Activated CD4-positive, alpha-beta T cell treated with anti-CD3 and anti-CD28 coated beads, Interleukin-2, amount 10 ng/mL, durations not matched to agents 24 days and 14 days (primary cell): ENCODE measurements around the gene HYCC1. TPM values are rescaled to one million over a fixed set of nuclear protein-coding genes. Genes with fewer than 3 reads are reported as not detected.

ENCODE experiments used
- DNase-seq: peaks from one replicate; pipeline ENCODE4 v3.0.0; 2022
- H3K27ac Mint-ChIP-seq: one replicate; pipeline ENCODE4 v1.8.0; 2022; ENCODE audit warnings: mild to moderate bottlenecking, mixed read lengths
- H3K27me3 Mint-ChIP-seq: one replicate; pipeline ENCODE4 v1.8.0; 2022; ENCODE audit warnings: mixed read lengths
- H3K36me3 Mint-ChIP-seq: one replicate; pipeline ENCODE4 v1.8.0; 2022; ENCODE audit warnings: low read depth, mild to moderate bottlenecking, mixed read lengths
- H3K4me1 Mint-ChIP-seq: one replicate; pipeline ENCODE4 v1.8.0; 2021; ENCODE audit warnings: mixed read lengths
- H3K4me3 Mint-ChIP-seq: one replicate; pipeline ENCODE4 v1.8.0; 2022; ENCODE audit warnings: mild to moderate bottlenecking, moderate library complexity, mixed read lengths
- H3K9me3 Mint-ChIP-seq: one replicate; pipeline ENCODE4 v1.8.0; 2021; ENCODE audit warnings: mixed read lengths
- intact Hi-C: fragments of 100-400 bp; cut with micrococcal nuclease; formaldehyde crosslinking; loops from one replicate; pipeline ENCODE4 v1.15.1; 2023
- total RNA-seq: library from RNA; stranded (reverse); gene quantifications from 2 replicates; pipeline ENCODE4 v1.2.3, GENCODE V29; 2022

HYCC1 gene
- total RNA-seq, 1 donor from 2014 or later: 41.5 TPM

DNA sequence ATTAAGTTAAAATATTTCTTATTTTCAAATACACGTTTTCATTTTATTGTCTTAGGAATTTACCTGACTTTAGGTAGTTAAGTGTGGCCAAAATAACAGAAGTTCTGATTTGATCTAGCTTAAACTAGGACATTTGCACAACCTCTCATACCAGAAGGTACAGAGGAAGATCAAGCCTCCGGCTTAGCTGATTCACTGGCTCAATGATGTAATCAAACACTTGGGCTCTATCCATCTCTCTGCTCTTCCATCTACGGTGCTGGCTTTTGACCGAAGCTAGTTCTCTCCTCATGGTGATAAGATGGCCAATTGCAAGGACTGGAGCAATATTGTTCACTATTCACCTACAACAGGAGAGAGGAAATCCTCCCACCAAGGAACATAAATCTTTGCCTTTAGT, 12.2 kb upstream of the HYCC1 start:
- no peaks in the 10 kb centered on the region for H3K36me3 Mint-ChIP-seq
- H3K4me3 Mint-ChIP-seq: no peak overlapping the region
- H3K27ac Mint-ChIP-seq: no peak overlapping the region
- H3K9me3 Mint-ChIP-seq: peaks cover 3% of the 10 kb centered on the region
- no peak for DNase-seq
- H3K4me1 Mint-ChIP-seq: peaks cover 14% of the 10 kb centered on the region
- intact Hi-C loops: no loop called here
- H3K27me3 Mint-ChIP-seq: peaks cover 27% of the 10 kb centered on the region

DNA sequence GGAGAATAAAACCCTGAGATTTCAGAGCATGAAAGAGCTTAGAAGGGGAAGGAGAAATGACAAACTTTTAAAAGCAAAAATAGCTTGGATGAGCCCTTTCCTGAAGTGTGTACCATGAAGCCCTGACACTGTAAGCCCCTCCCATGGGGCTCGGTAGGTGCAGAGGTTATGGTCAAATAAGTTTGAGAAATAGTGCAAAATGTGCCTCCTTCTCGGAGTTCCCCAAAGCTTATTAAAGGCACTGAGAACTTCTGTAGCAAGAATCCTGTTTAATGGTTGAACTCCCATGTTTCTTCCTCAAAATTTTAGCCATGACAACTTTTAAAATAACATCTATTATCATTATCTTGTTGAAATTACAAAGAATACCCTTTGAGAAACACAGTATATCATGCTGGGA, 10.5 kb upstream of the HYCC1 start:
- intact Hi-C loops: no loop called here
- peaks cover 25% of the 10 kb centered on the region for H3K27me3 Mint-ChIP-seq
- peaks cover 8% of the 10 kb centered on the region for H3K9me3 Mint-ChIP-seq
- no peak for DNase-seq
- no peak overlapping the region for H3K4me3 Mint-ChIP-seq
- H3K36me3 Mint-ChIP-seq: no peaks in the 10 kb centered on the region
- H3K4me1 Mint-ChIP-seq: peaks cover 25% of the 10 kb centered on the region
- no peak overlapping the region for H3K27ac Mint-ChIP-seq

GRCh38 chr7:23022851-23023250, 8.9 kb upstream of the HYCC1 start:
- Mint-ChIP-seq H3K4me1 (peaks cover 28% of the 10 kb centered on the region), H3K4me3 (no peak overlapping the region), H3K27ac (no peak overlapping the region), H3K9me3 (peaks cover 12% of the 10 kb centered on the region), H3K36me3 (no peaks in the 10 kb centered on the region), H3K27me3 (peaks cover 22% of the 10 kb centered on the region)
- intact Hi-C loops: no loop called here
- DNase-seq: no peak

DNA sequence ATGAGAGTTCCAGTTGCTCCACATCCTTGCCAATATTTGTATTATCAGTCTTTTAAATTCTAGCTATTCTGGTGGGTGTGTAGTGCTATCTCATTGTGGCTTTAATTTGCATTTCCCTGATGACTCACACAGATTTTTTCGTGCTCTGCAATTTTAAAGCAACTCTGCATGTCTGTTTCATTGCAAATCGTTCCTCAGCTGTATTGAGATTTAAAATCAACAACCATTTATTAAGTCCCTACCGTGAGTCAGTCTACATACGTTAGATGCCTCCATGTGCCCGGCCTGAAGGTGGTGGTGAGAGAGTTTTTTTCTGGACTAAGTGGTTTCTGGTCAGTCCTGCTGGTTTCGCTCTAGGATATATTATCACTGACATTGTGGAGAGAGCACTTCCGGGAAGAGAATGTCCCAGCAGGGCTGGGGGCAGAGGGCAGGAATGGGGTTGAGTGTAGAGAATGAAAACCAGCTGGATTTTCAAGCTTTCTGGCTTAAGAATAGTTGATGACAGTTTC, 8.4 kb upstream of the HYCC1 start:
- intact Hi-C loops: no loop called here
- DNase-seq: no peak
- Mint-ChIP-seq H3K4me3 (peak overlapping the region; percentile 20), H3K9me3 (peaks cover 12% of the 10 kb centered on the region), H3K27ac (peak overlapping the region; percentile 13), H3K27me3 (peaks cover 22% of the 10 kb centered on the region), H3K4me1 (peaks cover 32% of the 10 kb centered on the region), H3K36me3 (no peaks in the 10 kb centered on the region)

GRCh38 chr7:23021596-23021995, 7.7 kb upstream of the HYCC1 start:
- Mint-ChIP-seq H3K9me3 (peaks cover 12% of the 10 kb centered on the region), H3K27ac (peak overlapping the region; percentile 93), H3K4me1 (peaks cover 38% of the 10 kb centered on the region), H3K36me3 (no peaks in the 10 kb centered on the region), H3K27me3 (peaks cover 18% of the 10 kb centered on the region), H3K4me3 (no peak overlapping the region)
- DNase-seq: no peak
- intact Hi-C loops: loop anchor here (2.0 kb wide), 1 partner anchor 323 kb away; no protein-coding TSS in a partner anchor

DNA sequence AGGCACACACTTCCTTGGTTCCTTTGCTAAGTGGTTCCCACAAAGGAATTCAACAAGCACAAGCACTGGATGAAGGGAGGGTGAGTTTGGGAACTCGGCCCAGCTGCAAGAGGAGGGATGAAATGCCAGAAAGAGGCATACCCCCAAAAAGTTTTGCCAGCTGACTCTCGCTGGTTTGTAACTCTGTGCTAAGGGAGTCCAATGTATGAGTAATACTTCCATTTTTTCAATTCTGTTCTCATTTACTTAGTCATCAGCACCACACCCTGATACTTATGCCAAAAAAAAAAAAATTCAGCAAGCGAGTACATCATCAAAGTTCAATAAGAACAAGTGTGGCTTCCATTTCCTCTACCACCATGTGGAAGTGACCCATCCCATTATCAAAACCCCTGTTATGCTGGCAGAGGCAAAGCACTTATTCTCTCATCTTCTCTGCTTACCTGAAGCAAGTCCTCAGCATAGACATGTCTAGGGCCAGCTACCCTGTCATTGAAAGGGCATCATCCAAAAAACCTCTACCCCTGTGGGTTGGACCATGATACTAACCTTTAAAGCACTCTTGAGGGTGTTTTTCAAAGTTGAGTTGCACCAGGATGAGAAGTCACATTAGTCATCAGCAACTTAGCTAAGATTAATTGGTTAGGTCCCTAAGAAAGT, 6.9 kb upstream of the HYCC1 start:
- Mint-ChIP-seq H3K9me3 (peaks cover 18% of the 10 kb centered on the region), H3K27me3 (peaks cover 13% of the 10 kb centered on the region), H3K27ac (peak overlapping the region; percentile 93), H3K4me1 (peaks cover 46% of the 10 kb centered on the region), H3K4me3 (peak overlapping the region; percentile 41), H3K36me3 (no peaks in the 10 kb centered on the region)
- intact Hi-C loops: loop anchor here (2.0 kb wide), 1 partner anchor 322 kb away; no protein-coding TSS in a partner anchor
- peak; percentile 70 for DNase-seq

DNA sequence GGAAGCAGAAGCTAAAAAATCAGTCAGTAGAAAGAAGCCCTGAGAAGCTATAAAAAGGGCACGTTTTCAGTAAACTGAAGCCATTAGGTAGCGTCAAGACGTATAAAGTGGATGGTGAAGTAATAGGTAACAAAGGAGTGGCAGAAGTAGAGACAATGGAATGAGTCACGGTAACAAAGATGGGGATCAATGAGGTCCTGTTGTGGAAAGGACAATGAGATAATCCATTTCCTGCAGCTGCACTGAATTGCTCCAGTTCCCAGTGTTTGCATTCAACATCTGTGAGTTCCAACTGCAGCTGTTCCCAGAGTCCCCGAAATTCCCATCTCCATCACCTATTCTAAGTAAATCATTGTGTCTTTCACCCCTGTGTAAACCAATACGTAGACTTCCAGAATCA, 4.8 kb upstream of the HYCC1 start:
- intact Hi-C loops: no loop called here
- Mint-ChIP-seq H3K9me3 (peaks cover 18% of the 10 kb centered on the region), H3K4me1 (peaks cover 54% of the 10 kb centered on the region), H3K4me3 (no peak overlapping the region), H3K27ac (peak overlapping the region; percentile 0), H3K36me3 (peaks cover 2% of the 10 kb centered on the region), H3K27me3 (peaks cover 3% of the 10 kb centered on the region)
- DNase-seq: no peak

- peaks cover 16% of the 10 kb centered on the region for H3K9me3 Mint-ChIP-seq
- no peak overlapping the region for H3K4me3 Mint-ChIP-seq
- peak; percentile 50 for DNase-seq
- H3K4me1 Mint-ChIP-seq: peaks cover 50% of the 10 kb centered on the region
- H3K36me3 Mint-ChIP-seq: peaks cover 2% of the 10 kb centered on the region
- intact Hi-C loops: no loop called here
- H3K27ac Mint-ChIP-seq: no peak overlapping the region
- peaks cover under 1% of the 10 kb centered on the region for H3K27me3 Mint-ChIP-seq
Measured at GRCh38 chr7:23017309-23017708, 3.4 kb upstream of the HYCC1 start.

- Mint-ChIP-seq H3K4me1 (peaks cover 43% of the 10 kb centered on the region), H3K9me3 (peaks cover 15% of the 10 kb centered on the region), H3K36me3 (peaks cover 2% of the 10 kb centered on the region), H3K27ac (peak overlapping the region; percentile 39), H3K4me3 (no peak overlapping the region), H3K27me3 (no peaks in the 10 kb centered on the region)
- peak; percentile 56 for DNase-seq
- intact Hi-C loops: no loop called here
Measured at GRCh38 chr7:23016345-23017253, 2.7 kb upstream of the HYCC1 start.

DNA sequence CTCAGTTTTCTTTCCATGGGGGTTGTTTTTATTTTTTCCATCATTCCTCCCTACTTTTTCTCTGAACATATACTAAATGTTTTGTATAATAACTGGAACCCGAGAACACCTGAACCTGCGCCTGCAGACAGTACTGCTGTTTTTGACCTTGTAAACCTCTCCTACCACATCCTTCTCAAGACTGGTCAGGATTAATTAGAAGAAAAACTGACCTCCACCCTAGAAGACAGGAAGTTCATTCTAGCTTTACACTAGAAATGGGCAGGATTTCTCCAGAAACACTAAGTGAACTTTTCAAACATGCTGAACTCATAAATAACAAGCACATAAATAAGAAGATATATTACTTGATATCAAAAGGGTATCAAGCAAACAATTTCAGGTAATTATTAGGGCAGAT, 751 bp upstream of the HYCC1 start:
- Mint-ChIP-seq H3K27me3 (no peaks in the 10 kb centered on the region), H3K9me3 (peaks cover 10% of the 10 kb centered on the region), H3K27ac (peak overlapping the region; percentile 88), H3K4me3 (peak overlapping the region; percentile 92), H3K4me1 (peaks cover 29% of the 10 kb centered on the region), H3K36me3 (peaks cover 2% of the 10 kb centered on the region)
- intact Hi-C loops: loop anchor here (1.0 to 5.0 kb wide), 9 partner anchors 13 to 1587 kb away; partner anchors contain the start of genes SP4, TOMM7 and TRA2A
- no peak for DNase-seq

- H3K4me3 Mint-ChIP-seq: no peak overlapping the region
- intact Hi-C loops: loop anchor here (5.0 kb wide), 2 partner anchors 519 to 1586 kb away; partner anchors contain the start of genes SP4 and TRA2A
- H3K4me1 Mint-ChIP-seq: peaks cover 26% of the 10 kb centered on the region
- peak; percentile 78 for DNase-seq
- peaks cover 2% of the 10 kb centered on the region for H3K36me3 Mint-ChIP-seq
- H3K27me3 Mint-ChIP-seq: no peaks in the 10 kb centered on the region
- no peak overlapping the region for H3K27ac Mint-ChIP-seq
- peaks cover 6% of the 10 kb centered on the region for H3K9me3 Mint-ChIP-seq
Measured at GRCh38 chr7:23012908-23013714, 819 bp downstream of the HYCC1 start.

- Mint-ChIP-seq H3K27ac (no peak overlapping the region), H3K36me3 (peaks cover 2% of the 10 kb centered on the region), H3K9me3 (peaks cover 6% of the 10 kb centered on the region), H3K4me3 (no peak overlapping the region), H3K27me3 (no peaks in the 10 kb centered on the region), H3K4me1 (peaks cover 21% of the 10 kb centered on the region)
- intact Hi-C loops: loop anchor here (5.0 kb wide), 2 partner anchors 520 to 1585 kb away; partner anchors contain the start of genes SP4 and TRA2A
- DNase-seq: peak; percentile 49
Measured at GRCh38 chr7:23012186-23012585, 1.7 kb downstream of the HYCC1 start.

- intact Hi-C loops: loop anchor here (5.0 kb wide), 2 partner anchors 521 to 1584 kb away; partner anchors contain the start of genes SP4 and TRA2A
- no peaks in the 10 kb centered on the region for H3K27me3 Mint-ChIP-seq
- DNase-seq: peak; percentile 53
- no peak overlapping the region for H3K27ac Mint-ChIP-seq
- H3K36me3 Mint-ChIP-seq: peaks cover 2% of the 10 kb centered on the region
- H3K9me3 Mint-ChIP-seq: peaks cover 4% of the 10 kb centered on the region
- peaks cover 13% of the 10 kb centered on the region for H3K4me1 Mint-ChIP-seq
- H3K4me3 Mint-ChIP-seq: no peak overlapping the region
Measured at GRCh38 chr7:23011222-23011924, 2.6 kb downstream of the HYCC1 start.
